EH (cell line): ENCODE results near the gene NKPD1.
A peak's percentile ranks its signal among the peaks of the same experiment; 100 is the strongest.
"Not testable (repeated sequence)": the region's sequence is repeated elsewhere in the genome, so short reads cannot be mapped to it uniquely, and the experiment has no call there.

Source experiments
- DNase-seq: peaks from one replicate; pipeline ENCODE4 v3.0.0-alpha.2; 2015; ENCODE audit warnings: low read depth

The NKPD1 gene

GRCh38 chr19:45139286-45140143 is 21.3 kb downstream of the NKPD1 start:
- no peak for DNase-seq

GRCh38 chr19:45138303-45138751 is 22.5 kb downstream of the NKPD1 start:
- no peak for DNase-seq

DNA sequence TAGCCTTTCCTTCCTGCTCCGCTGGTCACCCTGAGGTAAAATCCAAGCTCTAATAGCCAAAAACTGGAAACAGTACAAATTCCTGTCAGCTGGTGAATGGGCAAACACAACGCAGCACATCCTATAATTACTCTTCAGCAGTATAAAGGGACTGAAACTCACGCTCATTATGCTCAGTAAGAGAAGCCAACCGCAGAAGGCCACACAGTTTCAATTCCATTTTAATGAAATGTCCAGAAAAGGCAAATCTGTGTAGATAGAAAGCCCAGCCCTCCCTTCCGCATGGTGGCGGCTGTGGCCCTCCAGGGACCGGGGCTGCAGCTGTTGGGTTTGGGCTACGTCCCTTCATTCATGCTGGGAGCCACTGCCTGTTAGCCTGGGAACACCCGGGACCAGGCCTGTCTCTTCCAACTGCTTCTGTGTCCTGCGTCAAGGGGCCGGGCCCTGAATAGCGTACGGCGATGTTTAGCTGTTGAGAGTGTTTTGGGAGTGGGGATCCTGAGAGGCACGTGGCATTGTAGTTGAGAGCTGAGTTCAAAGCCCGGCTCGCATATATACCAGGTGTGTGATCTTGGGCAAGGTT is 23.5 kb downstream of the NKPD1 start:
- DNase-seq = no peak

DNA sequence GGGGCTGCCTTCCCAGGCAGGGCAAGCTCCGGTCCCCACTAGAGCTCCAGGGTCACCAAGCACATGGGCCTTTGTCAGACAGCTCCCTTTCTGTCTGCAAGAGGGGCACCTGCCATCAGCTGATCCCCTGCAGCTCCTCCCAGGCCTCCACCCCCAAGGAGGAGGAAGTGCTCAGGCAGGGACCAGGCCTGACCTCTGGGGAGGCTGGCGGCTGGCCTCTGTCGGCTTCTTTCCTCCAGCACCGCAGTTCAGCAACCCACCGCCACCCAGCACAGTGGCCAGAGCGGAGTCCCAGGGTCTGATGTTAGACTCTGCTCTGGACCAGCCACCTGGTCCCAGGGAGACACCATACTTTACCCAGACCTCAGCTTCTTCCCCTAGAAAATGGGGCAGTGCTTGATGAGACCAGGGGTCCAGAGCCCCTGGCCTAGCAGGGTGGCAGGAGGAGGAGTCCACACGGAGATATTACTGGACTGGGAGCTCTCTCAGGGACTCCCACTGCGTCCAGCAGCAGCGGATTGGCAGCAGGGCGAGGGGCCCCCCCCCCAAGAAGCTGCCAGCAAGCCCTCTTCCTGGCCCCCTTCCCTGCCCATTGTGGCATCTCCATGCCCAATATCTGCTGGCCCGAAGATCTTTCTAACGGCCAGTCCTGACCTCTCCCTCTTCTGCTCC is 24.1 kb downstream of the NKPD1 start:
- DNase-seq = no peak

- DNase-seq = no peak
Measured at GRCh38 chr19:45135176-45135885, 25.5 kb downstream of the NKPD1 start.

- DNase-seq = no peak
Measured at GRCh38 chr19:45133661-45134060, 27.1 kb downstream of the NKPD1 start.

GRCh38 chr19:45130888-45131615 is 29.7 kb downstream of the NKPD1 start:
- DNase-seq = peak; percentile 28

GRCh38 chr19:45130236-45130635 is 30.5 kb downstream of the NKPD1 start:
- no peak for DNase-seq

DNA sequence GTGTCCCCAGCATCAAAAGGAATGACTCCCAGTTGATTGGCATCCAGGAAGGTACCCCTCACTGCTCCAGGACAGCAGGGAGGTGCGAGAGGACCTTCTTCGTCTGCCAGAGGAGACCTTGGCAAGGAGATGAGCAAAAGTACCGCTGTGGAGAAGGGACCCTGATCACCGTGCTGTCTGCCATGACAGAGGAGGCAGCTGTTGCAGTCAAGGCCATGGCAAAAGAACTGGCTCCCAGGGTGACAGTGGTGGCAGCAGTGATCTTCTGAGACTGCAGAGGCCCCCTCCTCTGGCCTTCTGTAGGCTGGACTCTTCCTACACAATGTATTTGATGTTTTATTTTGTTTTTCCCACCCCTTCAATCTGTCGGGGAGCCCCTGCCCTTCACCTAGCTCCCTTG is 32.0 kb downstream of the NKPD1 start:
- no peak for DNase-seq

DNA sequence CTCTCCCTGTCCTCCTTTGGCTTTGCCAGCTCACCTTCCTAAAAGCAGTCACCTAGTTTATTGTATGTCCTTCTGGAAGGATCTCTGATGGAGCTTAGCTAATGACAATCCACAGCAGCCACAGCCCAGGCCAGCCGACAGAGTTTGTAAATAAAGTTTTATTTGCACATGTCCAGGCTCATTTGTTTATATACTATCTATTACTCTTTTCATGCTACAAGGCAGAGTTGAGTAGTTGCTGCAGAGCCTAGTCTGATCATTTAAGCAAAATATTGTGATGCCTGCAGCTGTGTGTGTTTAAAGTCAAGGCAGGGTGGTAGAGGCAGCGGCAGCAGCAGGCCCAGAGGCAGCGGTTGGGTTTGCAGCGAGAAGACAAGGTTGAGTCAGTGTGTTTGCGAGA is 32.6 kb downstream of the NKPD1 start:
- no peak for DNase-seq

- no peak for DNase-seq
Measured at GRCh38 chr19:45126654-45127053, 34.1 kb downstream of the NKPD1 start.

DNA sequence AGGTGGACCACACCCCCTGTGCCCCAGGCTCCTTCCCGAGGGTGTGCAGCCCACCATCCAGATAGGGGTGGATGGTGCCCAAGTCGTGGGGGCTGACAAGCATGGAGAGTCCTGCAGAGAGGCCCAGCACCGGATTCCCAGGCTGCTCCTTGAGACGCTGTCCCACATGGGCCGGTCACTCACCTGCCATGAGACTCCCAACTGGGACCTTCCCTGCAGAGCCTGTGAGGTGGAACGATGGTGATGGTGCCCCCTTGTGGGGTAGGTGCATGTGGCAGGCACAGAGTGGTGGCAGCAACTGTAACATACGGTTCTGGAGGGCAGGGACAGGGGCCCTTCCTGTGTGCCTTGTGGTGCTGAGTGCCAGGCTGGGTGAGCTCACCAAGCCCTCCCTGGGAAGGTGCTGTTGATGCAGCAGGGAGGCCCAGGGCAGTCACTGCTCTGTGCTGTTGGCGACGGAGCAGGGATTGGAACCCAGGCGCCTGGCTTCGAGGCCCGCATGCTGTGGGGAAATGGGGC is 34.7 kb downstream of the NKPD1 start:
- DNase-seq = peak; percentile 64

- DNase-seq = no peak
Measured at GRCh38 chr19:45125360-45125759, 35.4 kb downstream of the NKPD1 start.

DNA sequence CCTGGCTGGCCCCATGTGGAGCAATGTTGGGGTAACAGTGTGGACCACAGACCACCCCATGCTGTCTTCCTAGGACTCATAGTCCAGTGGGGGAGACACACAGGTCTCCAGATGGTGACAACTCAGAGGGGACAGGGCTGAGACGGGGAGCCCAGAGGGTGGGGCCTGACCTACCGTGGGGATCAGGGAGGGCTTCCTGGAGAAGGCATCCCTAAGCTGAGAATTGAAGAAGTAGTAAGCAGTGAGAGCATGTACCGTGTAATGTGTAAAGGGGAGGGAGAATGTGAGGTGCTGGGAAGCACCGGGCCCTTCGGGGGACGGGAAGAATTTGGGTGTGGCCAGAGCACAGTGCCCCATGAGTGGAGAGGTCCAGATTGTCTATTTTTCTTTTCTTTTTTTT is 36.8 kb downstream of the NKPD1 start:
- DNase-seq = no peak

DNA sequence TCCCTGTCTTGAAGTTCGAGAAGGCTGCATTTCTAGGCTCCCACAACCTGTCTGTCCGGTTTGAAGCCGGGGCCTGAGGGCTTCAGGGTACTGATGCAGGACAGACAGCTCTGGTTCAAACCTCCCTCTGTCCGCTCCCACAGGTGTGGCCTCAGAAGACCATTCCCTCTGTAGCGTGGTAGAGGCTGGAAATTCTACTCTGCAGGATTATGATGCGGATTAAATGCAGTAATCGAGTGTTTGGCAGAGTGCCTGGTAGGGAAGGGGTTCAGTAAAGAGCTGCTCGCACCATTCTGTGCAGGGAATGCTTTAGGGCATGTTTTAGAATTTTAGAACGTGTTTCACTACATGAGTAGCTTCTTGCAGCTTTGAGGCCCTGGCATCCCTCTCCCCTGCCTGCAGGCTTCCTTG is 37.3 kb downstream of the NKPD1 start:
- no peak for DNase-seq

DNA sequence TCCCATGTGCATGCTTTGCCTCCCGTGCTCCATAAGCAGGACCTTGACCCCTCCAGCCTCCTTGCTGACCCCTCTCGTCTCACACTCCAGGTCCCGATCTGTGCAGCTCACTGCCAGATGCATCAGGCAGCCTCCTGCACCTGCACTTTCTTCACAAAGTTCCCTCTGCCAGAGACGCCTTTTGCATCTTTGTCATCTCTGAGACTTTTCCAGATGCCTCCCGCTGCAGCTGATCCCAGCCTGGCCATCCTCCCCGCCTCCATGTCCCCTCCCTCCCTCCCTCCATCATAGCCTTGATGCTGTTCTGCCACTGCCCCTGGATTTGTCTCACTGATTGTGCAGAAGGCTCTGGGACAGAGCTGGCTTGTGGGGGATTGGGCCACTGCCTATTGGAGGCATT is 38.0 kb downstream of the NKPD1 start:
- DNase-seq = no peak

- no peak for DNase-seq
Measured at GRCh38 chr19:45121827-45122345, 38.9 kb downstream of the NKPD1 start.

DNA sequence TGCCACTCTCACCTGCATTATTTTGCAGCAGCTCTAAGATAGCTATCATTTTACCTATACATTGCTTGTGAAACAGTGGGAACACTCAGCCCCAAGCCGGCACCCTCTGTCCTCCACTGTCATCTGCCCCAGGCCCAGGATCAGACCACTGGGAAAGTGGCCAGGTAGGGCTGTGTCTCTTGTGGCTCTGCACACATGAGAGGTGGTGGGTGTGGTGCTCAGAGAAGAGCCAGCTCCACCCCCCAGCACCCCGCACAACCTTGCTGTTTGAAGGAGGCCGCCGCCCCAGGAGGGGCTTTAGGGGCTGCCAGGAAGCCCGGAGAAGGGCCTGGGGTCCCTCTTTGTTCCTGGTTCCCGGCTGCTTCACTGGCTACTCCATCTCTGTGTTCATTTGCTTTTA is 41.2 kb downstream of the NKPD1 start:
- no peak for DNase-seq

DNA sequence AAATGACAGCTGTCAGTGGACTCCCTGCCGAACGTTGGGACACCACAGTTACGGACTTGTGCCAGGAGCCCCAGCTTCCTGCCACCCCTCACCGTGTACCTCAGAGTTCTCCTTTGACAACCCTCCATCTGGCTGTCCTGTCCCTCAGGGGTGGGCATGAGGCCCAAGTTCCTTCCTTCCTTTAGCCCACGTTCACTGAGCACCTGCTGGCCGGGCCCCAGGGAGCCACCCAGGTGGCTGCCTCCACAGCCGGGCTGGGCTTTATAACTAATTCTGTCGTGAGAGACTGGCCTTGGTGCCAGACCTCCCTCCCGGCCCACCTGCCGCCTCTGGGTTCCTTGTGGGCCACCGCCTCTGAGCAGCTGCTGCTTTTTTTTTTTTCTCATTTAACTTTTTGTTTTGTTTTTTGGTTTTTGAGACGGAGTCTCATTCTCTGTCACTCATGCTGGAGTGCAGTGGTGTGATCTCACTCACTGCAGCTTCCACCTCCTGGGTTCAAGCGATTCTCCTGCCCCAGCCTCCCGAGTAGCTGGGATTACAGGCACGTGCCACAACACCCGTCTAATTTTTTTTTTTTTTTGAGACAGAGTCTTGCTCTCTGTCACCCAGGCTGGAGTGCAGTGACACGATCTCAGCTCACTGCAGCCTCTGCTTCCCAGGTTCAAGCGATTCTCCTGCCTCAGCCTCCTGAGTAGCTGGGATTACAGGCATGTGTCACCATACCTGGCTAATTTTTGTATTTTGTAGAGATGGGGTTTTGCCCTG is 42.0 kb downstream of the NKPD1 start:
- DNase-seq = not testable (repeated sequence)

GRCh38 chr19:45118106-45118505 is 42.7 kb downstream of the NKPD1 start:
- DNase-seq = no peak

DNA sequence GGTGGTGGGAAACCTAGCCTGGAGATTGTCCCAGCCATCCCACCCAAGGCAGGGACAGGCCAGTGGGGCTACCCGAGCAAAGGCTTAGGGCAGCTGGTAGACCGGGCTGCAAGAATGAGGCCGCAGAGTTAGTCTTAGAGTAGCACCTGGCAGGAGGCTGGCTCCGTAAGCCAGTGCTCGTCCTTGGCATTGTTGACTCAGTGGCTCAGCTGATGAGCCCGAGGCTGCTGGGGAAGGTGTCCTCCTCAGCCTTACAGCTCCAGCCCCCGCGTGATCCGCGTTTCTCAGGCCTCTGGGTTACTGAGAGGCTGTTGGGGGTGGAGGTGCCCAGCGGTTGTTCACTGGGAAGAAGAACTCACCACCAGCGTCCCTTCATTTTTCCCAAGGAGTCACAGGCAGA is 43.1 kb downstream of the NKPD1 start:
- no peak for DNase-seq
